COLO668 (cell line): ENCODE data around the gene ABCF3.

Experiments
- DNase-seq: peaks from one replicate; lab custom pipeline; 2025; ENCODE audit not compliant: unreplicated experiment; lab: John Stamatoyannopoulos, UW

The ABCF3 gene

GRCh38 chr3:184166671-184167070 is 19.3 kb upstream of the ABCF3 start:
- no peak for DNase-seq

DNA sequence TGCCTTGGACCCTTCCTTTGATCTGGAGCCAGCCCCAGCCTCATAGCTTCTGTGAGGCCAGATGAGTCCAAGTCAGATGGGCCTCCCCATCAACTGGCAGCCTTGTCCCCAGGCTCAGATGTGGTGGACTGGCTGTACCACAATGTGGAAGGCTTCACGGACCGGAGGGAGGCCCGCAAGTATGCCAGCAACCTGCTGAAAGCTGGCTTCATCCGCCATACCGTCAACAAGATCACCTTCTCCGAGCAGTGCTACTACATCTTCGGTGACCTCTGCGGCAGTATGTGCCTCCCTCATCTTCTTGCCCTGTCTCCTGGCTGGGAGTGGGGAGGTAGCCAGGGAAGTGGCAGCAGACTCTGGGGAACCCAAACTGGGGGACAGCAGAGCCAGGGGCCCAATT is 18.2 kb upstream of the ABCF3 start:
- no peak for DNase-seq

DNA sequence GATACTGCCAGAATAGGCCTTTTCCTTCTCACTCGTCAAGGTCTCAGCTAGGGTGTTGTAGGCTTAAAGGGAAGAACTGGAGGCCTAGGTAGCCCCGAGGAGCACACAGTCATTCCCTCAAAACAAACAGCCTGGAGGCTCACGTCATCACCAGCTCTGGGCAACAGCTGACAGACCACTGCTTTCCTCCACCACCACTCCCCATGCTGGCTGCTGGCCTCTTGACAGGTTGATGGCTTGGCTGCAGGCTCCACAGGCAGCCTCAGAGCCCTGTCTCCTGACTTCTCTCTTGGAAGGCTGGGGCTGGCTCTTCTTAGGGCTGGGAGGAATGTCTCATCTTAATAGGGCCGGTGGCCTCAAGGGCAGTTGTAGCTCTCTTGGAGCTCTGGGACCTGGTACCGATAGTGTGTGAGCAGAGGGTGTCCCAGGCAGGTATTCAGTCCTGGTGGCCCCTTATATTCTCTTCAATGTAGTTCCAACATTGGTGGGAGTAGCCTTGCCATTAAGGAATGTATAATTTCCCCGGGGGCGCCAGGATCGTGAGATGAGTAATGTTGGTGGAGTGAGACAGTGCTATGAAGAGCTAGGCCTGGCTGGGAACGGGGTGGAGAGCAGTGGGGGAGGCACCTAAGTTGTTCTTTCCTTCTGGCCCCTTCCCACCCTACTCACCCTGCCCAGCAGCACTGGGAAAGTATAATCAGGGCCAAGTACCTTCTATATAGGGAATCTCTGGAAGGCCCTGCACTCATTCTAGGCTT is 17.5 kb upstream of the ABCF3 start:
- DNase-seq = no peak

DNA sequence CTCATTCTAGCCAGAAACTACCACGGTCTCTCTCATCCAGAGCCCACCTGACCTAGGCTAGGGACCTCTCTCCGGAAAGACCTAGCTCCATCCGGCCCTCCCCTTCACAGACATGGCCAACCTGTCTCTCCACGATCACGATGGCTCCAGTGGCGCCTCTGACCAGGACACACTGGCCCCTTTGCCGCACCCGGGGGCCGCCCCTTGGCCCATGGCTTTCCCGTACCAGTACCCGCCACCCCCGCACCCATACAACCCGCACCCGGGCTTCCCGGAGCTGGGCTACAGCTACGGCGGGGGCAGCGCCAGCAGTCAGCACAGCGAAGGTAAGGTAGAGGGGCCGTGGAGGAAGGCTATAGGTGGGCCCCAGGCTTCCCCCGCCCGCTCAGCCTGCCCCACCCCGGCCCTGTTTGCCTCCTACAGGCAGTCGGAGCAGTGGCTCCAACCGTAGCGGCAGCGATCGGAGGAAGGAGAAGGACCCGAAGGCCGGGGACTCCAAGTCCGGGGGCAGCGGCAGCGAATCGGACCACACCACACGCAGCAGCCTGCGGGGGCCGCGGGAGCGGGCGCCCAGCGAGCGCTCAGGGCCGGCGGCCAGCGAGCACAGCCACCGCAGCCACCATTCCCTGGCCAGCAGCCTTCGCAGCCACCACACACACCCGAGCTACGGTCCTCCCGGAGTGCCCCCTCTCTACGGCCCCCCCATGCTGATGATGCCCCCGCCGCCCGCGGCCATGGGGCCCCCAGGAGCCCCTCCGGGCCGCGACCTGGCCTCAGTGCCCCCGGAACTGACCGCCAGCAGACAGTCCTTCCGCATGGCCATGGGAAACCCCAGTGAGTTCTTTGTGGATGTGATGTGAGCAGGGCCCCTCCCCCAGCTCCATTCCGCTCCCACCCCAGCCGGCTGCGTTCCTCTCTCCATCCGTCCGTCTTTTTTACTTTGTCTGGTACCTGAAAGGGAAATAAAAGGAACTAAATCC is 15.8 kb upstream of the ABCF3 start:
- no peak for DNase-seq

DNA sequence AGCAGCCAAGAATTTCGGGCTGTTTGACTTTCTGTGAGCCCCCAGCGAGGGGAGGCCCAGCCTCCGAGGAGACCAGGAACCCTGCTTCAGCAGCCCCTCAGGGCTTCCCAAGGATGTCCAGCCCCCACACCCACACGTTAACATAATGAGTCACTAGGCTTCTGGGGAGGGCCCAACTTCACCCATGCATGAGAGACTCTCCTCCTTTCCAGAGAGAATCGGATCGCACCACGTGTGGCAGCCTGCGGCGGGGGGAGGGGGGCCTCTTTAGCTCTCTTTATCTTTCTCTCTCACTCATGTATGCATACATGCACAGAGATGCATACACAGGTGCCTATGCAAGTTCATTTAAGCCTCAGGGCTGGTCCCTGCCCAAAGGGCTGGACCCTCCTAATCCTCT is 14.4 kb upstream of the ABCF3 start:
- DNase-seq = no peak

GRCh38 chr3:184172681-184173373 is 13.2 kb upstream of the ABCF3 start:
- DNase-seq = no peak

DNA sequence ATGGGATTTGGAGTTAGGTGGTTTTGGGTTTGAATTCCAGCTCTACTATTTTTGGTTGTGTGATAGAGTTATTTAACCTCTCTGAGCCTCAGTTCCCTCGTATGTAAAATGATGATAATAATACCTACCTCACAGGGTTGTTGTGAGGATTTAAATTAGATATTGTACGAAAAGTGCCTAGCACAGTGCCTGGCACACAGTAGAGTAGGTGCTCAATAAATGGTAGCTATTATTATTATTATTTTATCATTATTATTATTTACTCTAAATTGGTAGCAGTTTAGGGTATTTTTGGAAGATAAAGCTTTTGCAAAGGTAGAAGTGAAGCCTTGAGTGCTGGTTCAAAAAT is 12.7 kb upstream of the ABCF3 start:
- DNase-seq = no peak

DNA sequence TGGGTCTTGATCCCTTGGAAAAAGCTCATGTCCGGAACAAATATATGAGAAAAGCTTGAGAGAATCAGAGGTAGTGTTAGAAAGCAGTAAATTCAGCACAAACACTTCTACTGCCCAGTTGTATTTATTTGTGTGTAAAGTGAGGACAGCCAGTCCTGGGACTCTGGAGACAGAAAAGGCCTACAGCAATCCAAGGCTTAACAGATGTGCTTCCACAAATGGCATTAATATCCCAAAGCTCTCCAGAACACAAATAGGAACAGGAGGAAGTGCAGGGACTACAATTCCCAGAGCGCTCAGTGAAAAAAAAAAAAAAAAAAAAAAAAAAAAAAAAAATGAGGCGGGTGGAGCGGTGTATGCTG is 11.7 kb upstream of the ABCF3 start:
- no peak for DNase-seq

GRCh38 chr3:184174646-184175492 is 11.1 kb upstream of the ABCF3 start, which contains the start of gene AP2M1:
Gene AP2M1, plus strand, starts transcription at chr3:184174855. Its CDS starts 2,139 bp downstream, at chr3:184176994.
- DNase-seq = peak; percentile 93

GRCh38 chr3:184175506-184175905 is 10.5 kb upstream of the ABCF3 start:
- peak; percentile 5 for DNase-seq

DNA sequence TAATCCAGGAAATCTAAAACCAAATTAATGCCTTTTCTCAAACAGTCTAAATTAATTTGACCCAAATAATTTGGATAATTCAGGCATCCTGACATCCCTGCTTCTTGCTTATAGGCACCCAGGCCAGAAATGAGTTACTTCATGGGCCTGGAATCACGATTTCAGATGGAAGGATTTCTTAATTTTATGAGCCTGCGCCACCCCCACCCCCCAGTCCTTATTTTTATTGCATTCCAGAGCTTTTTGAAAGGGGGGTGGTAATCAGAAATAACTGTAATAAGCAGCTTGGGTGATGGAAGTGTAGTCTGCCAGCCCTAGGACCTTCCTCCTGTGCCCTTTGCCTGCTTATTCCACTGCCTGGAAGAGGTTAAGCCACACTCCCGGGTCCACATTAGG is 10.0 kb upstream of the ABCF3 start:
- DNase-seq = no peak

- DNase-seq = peak; percentile 16
These were observed 9.3 kb upstream of the ABCF3 start for GRCh38 chr3:184176377-184177330.

GRCh38 chr3:184177331-184177731 is 8.7 kb upstream of the ABCF3 start:
- DNase-seq = no peak

- no peak for DNase-seq
These were observed 8.2 kb upstream of the ABCF3 start for GRCh38 chr3:184177767-184178306.

DNA sequence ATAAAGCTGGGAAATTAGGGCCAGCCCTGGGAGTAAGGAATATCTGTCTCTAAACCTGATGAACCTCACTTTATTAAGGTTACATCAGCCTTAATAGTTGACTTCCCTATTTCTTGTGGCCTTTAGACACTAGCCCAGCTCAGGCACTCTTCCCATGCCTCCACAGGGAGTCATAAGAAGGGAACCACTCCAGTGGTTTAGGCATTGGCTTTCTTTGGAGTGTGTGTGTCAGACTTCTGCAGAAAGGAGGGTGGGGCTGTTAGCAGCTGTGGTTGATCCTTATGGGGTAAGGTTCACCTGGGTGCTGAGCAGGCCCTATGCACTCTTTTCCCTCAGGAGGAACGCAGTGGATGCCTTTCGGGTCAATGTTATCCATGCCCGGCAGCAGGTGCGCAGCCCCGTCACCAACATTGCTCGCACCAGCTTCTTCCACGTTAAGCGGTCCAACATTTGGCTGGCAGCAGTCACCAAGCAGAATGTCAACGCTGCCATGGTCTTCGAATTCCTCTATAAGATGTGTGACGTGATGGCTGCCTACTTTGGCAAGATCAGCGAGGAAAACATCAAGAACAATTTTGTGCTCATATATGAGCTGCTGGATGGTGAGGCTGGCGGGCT is 7.4 kb upstream of the ABCF3 start:
- DNase-seq = no peak

- no peak for DNase-seq
These were observed 5.8 kb upstream of the ABCF3 start for GRCh38 chr3:184180165-184180564.

- DNase-seq = no peak
These were observed 4.4 kb upstream of the ABCF3 start for GRCh38 chr3:184181596-184181995.

- no peak for DNase-seq
These were observed 2.3 kb upstream of the ABCF3 start for GRCh38 chr3:184183679-184184078.
